HG03196 (cell line): ENCODE results near the gene LRRC2.
"Not testable (repeated sequence)": the region's sequence is repeated elsewhere in the genome, so short reads cannot be mapped to it uniquely, and the experiment has no call there.

Experiments used
- ATAC-seq: cut with Tn5 transposase; IDR thresholded peaks from one replicate; pipeline ENCODE4 v1.9.1; 2021; ENCODE audit not compliant: unreplicated experiment

Gene LRRC2

DNA sequence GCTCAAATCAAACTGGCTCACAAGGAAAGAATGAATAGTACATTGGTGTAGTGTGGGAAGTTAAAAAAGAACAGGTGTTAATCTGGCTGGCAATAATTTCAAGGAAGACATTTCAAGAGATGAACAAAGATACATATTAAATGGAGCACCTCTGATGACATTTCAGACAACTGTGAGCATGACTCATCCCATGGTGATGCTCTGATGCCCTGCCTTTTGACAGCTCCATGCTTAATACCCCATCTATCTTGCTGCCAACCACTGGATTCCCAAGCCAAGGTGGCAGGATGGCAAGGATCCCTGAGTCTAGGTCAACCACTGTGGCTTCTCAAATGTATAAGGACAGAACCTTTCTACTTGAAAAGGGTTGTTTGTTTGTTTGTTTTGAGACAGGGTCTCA lies 29.3 kb downstream of the LRRC2 start:
- ATAC-seq, result no peak

DNA sequence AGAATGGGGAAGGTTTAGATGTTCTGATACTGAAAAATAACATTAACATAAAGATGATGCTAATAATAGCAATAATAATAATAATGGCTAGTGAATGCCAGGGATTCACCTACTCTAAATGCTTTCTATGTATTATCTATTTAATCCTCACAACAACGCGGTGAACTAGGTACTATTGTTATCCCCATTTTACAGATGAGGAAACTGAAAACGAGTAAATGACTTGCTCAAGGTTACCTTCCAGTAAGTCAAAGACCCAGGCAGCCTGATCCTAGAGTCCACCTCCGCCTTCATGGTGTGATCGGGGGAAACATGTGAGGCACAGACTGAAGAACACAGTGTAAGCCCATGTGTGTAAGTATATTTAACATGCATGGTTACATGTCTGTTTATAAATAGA lies 30.4 kb downstream of the LRRC2 start:
- no peak for ATAC-seq

- no peak for ATAC-seq
Observed at GRCh38 chr3:46533091-46533490, 33.0 kb downstream of the LRRC2 start.

DNA sequence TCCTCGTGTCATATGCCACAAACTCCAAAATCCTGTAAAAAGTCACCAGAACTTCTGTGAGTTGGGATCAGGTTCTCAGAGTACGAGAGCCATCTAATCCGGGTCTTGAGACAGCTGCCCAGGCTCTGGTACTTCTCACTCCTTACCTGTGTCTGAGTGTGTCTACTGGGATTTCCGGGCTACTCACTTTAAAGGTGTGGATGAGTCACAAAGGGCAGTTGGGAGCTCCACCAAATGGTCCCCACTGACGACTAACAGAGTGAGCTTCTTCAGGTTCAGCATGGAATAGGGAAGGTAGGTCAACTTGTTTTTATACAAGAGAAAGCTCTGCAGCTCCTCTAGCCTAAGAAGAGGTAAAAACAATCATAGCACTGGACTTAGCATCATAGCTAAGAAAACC lies 38.9 kb downstream of the LRRC2 start:
- ATAC-seq, result no peak

DNA sequence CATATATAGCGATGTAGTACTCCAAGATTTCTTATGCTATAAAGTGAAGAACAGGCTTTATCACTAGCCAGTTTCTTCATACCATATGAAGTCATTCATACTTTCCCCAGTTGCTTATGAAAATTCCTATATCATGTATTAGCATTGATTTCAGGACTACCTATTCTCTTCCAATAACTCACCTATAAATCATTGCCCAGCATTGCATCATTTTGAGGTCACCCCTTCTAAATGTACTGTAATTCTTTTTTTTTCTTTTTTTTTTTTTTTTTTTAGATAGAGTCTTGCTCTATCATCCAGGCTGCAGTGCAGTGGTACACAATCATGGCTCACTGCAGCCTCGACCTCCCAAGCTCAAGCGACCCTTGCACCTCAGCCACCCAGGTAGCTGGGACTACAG lies 41.3 kb downstream of the LRRC2 start:
- ATAC-seq, result no peak

DNA sequence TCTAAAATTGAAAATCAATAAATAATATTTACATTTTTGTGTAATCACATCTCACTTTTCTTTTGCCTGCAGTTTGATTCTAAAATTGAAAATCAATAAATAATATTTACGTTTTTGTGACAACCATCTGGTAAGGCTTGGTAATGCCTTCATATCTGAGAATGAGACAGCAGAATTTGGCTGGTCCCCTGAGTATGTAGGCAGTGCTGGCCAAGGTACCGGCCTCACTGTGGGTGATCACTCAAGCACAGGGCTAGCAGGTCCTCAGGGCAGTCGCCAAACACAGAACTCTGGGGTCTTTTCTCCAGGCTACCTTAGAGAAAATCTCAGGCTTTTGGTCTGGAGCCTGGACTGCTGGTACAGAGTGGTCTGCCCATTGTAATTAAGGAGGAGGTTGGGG lies 42.1 kb downstream of the LRRC2 start:
- no peak for ATAC-seq

DNA sequence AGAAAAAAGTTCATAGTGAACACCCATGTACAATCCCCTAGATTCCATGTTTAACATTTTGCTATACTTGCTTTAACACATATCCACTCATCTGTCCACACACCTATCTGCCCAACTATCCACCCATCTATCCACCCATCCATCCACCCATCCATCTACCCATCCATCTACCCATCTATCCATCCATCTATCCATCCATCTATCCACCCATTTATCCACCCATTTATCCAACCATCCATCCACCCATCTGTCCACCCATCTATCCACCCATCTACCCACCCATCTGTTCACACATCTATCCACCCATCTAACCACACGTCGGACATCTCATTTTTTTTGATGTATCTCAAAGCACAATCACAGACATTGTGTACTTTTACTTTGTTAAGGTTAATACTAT lies 42.5 kb downstream of the LRRC2 start:
- no peak for ATAC-seq

DNA sequence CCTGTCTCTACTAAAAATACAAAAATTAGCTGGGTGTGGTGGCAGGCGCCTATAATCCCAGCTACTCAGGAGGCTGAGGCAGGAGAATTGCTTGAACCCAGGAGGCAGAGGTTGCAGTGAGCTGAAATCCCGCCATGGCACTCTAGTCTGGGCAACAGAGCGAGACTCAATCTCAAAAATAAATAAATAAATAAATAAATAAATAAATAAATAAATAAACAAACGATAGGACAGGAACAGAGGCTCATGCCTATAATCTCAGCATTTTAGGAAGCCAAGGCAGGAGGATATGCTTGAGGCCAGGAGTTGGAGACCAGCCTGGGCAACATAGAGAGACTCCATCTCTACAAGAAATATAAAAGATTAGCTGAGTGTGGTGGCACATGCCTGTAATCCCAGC lies 43.9 kb downstream of the LRRC2 start:
- not testable (repeated sequence) for ATAC-seq

- no peak for ATAC-seq
Observed at GRCh38 chr3:46521096-46521495, 45.0 kb downstream of the LRRC2 start.

- no peak for ATAC-seq
Observed at GRCh38 chr3:46520531-46520930, 45.6 kb downstream of the LRRC2 start.

GRCh38 chr3:46519952-46520351 lies 46.1 kb downstream of the LRRC2 start:
- ATAC-seq, result no peak

GRCh38 chr3:46517784-46518181 lies 48.3 kb downstream of the LRRC2 start:
- no peak for ATAC-seq

- no peak for ATAC-seq
Observed at GRCh38 chr3:46517016-46517783, 48.9 kb downstream of the LRRC2 start.

DNA sequence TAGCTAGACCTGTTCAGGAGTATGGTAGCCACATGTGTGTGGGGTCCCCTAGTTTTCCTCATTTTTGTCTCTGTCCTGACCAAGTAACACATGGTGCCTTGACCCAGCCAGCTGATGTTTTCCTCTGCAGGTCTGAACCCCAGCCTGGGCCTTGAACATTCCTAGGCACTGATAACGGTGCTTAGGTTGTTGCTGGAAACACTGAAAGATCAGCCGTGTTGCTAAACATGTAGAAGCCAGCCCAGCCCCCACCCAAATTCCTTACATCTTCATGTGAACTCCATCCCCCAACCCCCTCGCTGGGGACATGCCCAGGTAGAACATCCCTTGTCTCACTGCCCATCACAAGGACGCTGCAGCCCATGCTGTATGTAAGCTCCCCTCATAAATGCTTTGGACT lies 49.6 kb downstream of the LRRC2 start:
- no peak for ATAC-seq

DNA sequence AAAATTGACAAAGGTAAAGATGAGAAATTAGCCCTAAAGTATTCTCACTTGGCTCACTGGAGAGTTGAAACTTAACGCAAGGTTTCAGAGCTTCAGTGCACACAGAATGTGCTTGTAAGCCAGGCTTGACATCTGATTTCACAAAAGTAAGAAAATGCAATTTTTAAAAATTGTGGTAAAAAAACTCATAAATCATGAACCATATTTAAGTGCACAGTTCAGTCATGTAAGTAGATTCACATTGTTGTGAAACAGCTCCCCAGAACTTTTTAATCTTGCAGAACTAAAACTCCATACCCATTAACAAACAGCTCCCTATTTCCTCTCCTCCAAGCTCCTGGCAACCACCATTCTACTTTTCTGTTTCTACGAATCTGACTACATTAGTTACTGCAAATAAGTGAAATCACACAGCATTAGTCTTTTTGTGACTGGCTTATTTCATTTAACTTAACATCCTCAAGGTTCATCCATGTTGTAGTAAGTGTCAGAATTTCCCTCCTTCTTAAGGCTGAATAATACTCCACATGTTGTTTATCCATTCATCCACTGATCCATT lies 53.8 kb downstream of the LRRC2 start:
- ATAC-seq, result no peak

GRCh38 chr3:46509661-46510187 lies 56.4 kb downstream of the LRRC2 start:
- no peak for ATAC-seq

DNA sequence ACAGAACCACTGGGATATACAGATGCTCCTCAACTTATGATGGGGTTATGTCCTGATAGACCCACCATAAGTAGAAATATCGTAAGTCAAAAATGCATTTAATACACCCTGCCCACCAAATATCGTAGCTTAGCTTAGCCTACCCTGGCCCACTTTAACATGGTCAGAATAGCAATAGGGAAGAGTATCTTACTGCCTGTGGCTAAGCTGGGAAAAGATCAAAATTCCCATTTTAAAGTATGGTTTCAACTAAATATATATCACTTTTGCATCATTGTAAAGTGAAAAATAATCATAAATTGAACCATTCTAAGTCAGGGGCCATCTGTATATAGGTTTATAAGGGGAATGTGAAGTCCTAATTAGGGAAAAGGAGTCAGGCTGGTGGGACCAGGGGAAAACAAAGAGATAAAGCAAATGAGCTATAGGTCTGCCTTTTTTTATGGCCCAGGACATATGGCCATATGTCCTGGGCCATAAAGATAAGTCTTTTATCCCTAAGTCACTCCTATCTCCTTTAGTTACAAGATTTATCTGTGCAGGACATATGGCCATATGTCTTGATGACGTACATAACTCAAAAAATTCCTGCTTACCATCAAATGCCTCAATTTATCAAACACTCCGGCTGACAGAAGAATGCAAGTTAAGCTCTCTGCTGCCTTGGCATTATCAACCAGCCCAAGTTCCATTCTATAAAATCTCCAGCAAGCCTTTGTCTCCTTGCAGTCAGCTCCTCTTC lies 57.1 kb downstream of the LRRC2 start:
- no peak for ATAC-seq

GRCh38 chr3:46506526-46506925 lies 59.6 kb downstream of the LRRC2 start:
- ATAC-seq, result no peak

DNA sequence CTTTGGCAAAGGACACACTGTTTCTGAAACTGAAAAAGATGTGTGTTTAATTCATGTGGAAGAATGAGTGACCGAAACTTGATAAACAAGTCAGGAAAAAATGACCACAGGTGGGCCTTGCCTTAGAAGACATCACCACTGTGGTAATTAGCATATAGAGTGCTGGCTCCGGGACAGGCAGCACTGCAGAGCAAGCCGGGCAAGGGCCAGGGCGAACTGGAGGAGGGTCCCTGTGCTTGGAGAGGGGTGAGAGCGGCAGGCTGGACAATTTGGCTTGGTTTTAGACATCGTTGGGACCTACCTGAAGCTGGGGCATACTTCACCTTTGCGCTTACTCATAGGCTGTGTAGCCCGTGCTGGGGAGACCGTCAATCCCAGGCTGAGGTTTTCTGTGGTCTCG lies 60.1 kb downstream of the LRRC2 start:
- ATAC-seq, result no peak

DNA sequence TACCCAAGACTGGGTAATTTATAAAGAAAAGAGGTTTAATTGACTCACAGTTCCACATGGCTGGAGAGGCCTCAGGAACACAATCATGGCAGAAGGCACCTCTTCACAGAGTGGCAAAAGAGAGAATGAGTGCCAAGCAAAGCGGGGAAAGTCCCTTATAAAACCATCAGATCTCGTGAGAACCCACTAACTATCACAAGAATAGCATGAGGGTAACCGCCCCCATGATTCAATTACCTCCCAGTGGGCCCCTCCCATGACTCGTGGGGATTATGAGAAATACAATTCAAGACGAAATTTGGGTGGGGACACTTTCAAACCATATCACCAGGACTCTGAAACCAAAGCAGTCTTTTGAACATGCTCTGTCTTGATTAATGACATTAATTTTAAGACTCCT lies 61.3 kb downstream of the LRRC2 start:
- ATAC-seq, result no peak

GRCh38 chr3:46503200-46503874 lies 62.8 kb downstream of the LRRC2 start:
- ATAC-seq, result no peak
